ENCODE data around the gene DNAAF1. TPM values are rescaled to one million over a fixed set of nuclear protein-coding genes. Genes with fewer than 3 reads are reported as not detected.

DNAAF1 gene
- total RNA-seq, 1 experiment from 2014 or later, result not detected

DNA sequence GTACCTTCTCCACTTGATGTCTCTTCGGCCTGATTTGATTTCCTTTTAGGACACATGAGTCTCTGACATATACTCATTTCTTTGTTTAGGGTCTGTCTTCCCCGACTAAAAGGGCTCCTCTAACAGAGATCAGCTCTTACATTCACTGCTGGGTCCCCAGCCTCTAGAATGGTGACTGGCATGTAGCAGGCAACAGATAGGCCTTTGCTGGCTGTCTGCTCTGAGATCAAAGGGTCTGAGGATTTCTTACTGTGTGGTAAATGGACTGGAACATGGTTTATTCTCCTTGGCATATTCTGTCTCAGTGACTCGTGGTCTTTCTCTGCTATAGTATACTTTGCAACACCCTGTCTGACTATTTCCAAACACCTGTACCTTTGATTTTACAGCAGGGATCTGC lies 16.7 kb downstream of the DNAAF1 start:
- intact Hi-C loops (cut with micrococcal nuclease; ENCODE audit: unreplicated experiment), result no loop called here
- CTCF ChIA-PET, result no interaction called here

DNA sequence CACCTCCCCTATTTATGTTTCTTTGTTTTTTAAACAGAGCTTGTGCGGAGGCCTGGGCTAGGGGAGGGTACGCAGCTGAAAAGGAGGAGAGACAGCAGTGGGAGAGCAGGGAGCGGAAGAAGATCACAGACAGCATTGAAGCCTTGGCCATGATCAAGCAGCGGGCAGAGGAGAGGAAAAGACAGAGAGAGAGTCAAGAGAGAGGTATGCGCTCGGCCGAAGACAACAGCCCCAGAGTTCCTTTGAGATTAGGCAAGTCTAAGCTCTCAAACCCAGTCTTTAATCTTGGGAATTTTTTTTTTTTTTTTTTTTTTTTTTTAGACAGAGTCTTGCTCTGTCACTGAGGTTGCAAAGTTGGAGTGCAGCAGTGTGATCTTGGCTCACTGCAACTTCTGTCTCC lies 20.6 kb downstream of the DNAAF1 start:
- H3K4me3 ChIP-seq (ENCODE audit: low read depth, low read length, poor library complexity, severe bottlenecking), result no peak overlapping the region
- ChIA-PET POLR2A (ENCODE audit: low non-redundant PET) (no interaction called here), CTCF (no interaction called here)
- no peaks in the 10 kb centered on the region for H3K36me3 ChIP-seq (ENCODE audit: insufficient read depth, low read length, poor library complexity, severe bottlenecking)
- no peak overlapping the region for H3K27ac ChIP-seq (ENCODE audit: low read depth, low read length, poor library complexity, severe bottlenecking)
- H3K9me3 ChIP-seq (ENCODE audit: low read depth, low read length, poor library complexity, severe bottlenecking), result no peaks in the 10 kb centered on the region
- peaks cover 18% of the 10 kb centered on the region for H3K27me3 ChIP-seq (replicated peaks; ENCODE audit: insufficient read depth, low read depth, low read length, poor library complexity)
- TF ChIP-seq, protein P1, sequence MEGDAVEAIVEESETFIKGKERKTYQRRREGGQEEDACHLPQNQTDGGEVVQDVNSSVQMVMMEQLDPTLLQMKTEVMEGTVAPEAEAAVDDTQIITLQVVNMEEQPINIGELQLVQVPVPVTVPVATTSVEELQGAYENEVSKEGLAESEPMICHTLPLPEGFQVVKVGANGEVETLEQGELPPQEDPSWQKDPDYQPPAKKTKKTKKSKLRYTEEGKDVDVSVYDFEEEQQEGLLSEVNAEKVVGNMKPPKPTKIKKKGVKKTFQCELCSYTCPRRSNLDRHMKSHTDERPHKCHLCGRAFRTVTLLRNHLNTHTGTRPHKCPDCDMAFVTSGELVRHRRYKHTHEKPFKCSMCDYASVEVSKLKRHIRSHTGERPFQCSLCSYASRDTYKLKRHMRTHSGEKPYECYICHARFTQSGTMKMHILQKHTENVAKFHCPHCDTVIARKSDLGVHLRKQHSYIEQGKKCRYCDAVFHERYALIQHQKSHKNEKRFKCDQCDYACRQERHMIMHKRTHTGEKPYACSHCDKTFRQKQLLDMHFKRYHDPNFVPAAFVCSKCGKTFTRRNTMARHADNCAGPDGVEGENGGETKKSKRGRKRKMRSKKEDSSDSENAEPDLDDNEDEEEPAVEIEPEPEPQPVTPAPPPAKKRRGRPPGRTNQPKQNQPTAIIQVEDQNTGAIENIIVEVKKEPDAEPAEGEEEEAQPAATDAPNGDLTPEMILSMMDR (conservative IDR thresholded peaks at IDR 0.05; ENCODE audit: low read depth, low read length), result no peak
- TF ChIP-seq EZH2 (IDR thresholded peaks at IDR 0.05; ENCODE audit: borderline replicate concordance, low read depth, low read length, poor library complexity, severe bottlenecking), result no peak
- no TSS peak for BruUV-seq (replicated peaks)
- intact Hi-C loops (cut with micrococcal nuclease; ENCODE audit: unreplicated experiment), result no loop called here
- no peak for DNase-seq (ENCODE audit: low spot score)
- no peaks in the 10 kb centered on the region for H3K4me1 ChIP-seq (ENCODE audit: insufficient read depth, low read length, poor library complexity, severe bottlenecking)

More for the DNA sequence above, 16.7 kb downstream of the DNAAF1 start:
- no peaks in the 10 kb centered on the region for H3K36me3 ChIP-seq (ENCODE audit: insufficient read depth, low read length, poor library complexity, severe bottlenecking)
- no peak for DNase-seq (ENCODE audit: low spot score)
- no peak overlapping the region for H3K27ac ChIP-seq (ENCODE audit: low read depth, low read length, poor library complexity, severe bottlenecking)
- POLR2A ChIA-PET (ENCODE audit: low non-redundant PET), result no interaction called here
- no peak overlapping the region for H3K4me3 ChIP-seq (ENCODE audit: low read depth, low read length, poor library complexity, severe bottlenecking)
- TF ChIP-seq, protein P1 (conservative IDR thresholded peaks at IDR 0.05; ENCODE audit: low read depth, low read length), result no peak
- no peak for TF ChIP-seq EZH2 (IDR thresholded peaks at IDR 0.05; ENCODE audit: borderline replicate concordance, low read depth, low read length, poor library complexity, severe bottlenecking)
- H3K27me3 ChIP-seq (replicated peaks; ENCODE audit: insufficient read depth, low read depth, low read length, poor library complexity), result peaks cover 33% of the 10 kb centered on the region
- H3K4me1 ChIP-seq (ENCODE audit: insufficient read depth, low read length, poor library complexity, severe bottlenecking), result no peaks in the 10 kb centered on the region
- H3K9me3 ChIP-seq (ENCODE audit: low read depth, low read length, poor library complexity, severe bottlenecking), result no peaks in the 10 kb centered on the region
- BruUV-seq (replicated peaks), result no TSS peak

DNA sequence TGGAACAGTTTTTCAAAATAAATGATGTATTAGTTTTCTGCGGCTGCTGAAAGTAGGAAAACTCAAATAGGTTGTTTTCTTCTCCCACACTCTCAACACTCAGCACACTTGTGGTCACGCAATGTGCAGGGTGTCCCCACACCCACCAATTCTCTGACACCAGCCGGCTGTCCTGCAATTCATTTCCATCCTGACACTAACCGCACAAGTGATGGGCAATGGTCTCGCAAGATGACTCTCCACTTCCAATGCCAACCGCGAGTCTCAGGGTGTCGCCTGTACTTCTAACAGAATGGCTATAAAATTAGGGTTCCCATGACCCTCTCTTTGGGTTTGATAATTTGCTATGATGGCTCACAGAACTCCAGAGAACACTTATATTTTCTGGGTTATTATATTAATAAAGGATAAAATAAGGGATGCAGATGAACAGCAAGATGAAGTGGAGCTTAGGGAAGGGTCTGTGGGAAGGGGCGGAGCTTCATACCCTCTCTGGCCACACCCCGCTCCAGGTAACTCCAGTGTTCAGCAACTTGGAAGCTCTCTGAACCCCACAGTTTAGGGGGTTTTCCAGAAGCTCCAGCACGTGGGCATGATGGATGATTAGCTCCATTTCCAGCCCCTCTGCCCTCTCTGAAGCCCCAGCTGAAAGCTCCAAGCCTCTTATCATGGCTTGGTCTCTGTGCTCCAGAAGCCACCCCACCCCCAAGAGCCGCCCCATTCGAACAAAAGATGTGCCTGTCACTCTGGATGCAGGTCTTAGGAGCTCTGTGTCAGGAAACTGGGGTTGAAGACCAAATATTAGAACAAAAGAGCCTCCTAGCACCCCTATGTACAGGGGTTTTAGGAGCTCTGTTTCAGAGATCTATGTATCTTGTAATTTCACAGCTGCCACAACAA lies 21.9 kb downstream of the DNAAF1 start:
- H3K4me3 ChIP-seq (ENCODE audit: low read depth, low read length, poor library complexity, severe bottlenecking), result no peak overlapping the region
- no peak for DNase-seq (ENCODE audit: low spot score)
- H3K27me3 ChIP-seq (replicated peaks; ENCODE audit: insufficient read depth, low read depth, low read length, poor library complexity), result peaks cover 12% of the 10 kb centered on the region
- intact Hi-C loops (cut with micrococcal nuclease; ENCODE audit: unreplicated experiment), result no loop called here
- no peaks in the 10 kb centered on the region for H3K9me3 ChIP-seq (ENCODE audit: low read depth, low read length, poor library complexity, severe bottlenecking)
- H3K27ac ChIP-seq (ENCODE audit: low read depth, low read length, poor library complexity, severe bottlenecking), result no peak overlapping the region
- H3K36me3 ChIP-seq (ENCODE audit: insufficient read depth, low read length, poor library complexity, severe bottlenecking), result no peaks in the 10 kb centered on the region
- TF ChIP-seq, protein P1 (conservative IDR thresholded peaks at IDR 0.05; ENCODE audit: low read depth, low read length), result no peak
- no peak for TF ChIP-seq EZH2 (IDR thresholded peaks at IDR 0.05; ENCODE audit: borderline replicate concordance, low read depth, low read length, poor library complexity, severe bottlenecking)
- POLR2A ChIA-PET (ENCODE audit: low non-redundant PET), result no interaction called here
- CTCF ChIA-PET, result no interaction called here
- BruUV-seq (replicated peaks), result no TSS peak
- no peaks in the 10 kb centered on the region for H3K4me1 ChIP-seq (ENCODE audit: insufficient read depth, low read length, poor library complexity, severe bottlenecking)
